ENCODE results near the gene ICAM3. TPM values are rescaled to one million over a fixed set of nuclear protein-coding genes. Genes with fewer than 3 reads are reported as not detected.

The ICAM3 gene
- total and polyA plus RNA-seq, 10 of the 15 experiments (the other 5 are each of a cell fraction or from before 2014, with no cell fraction given) = 5.5 to 152 (median 90.7) TPM

DNA sequence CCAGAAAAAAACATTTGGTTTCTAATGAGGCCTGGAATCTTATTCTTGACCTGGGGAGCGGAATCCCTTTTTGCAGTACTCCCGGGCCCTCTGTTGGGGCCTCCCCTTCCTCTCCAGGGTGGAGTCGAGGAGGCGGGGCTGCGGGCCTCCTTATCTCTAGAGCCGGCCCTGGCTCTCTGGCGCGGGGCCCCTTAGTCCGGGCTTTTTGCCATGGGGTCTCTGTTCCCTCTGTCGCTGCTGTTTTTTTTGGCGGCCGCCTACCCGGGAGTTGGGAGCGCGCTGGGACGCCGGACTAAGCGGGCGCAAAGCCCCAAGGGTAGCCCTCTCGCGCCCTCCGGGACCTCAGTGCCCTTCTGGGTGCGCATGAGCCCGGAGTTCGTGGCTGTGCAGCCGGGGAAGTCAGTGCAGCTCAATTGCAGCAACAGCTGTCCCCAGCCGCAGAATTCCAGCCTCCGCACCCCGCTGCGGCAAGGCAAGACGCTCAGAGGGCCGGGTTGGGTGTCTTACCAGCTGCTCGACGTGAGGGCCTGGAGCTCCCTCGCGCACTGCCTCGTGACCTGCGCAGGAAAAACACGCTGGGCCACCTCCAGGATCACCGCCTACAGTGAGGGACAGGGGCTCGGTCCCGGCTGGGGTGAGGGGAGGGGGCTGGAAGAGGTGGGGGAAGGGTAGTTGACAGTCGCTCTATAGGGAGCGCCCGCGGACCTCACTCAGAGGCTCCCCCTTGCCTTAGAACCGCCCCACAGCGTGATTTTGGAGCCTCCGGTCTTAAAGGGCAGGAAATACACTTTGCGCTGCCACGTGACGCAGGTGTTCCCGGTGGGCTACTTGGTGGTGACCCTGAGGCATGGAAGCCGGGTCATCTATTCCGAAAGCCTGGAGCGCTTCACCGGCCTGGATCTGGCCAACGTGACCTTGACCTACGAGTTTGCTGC, 52.4 kb downstream of the ICAM3 start, which contains the start of gene ICAM4:
TSS of gene ICAM4 (plus strand) at position 153 of the 935 bp plus-strand sequence. CDS start at position 211, 58 bp downstream.
- Histone ChIP-seq H4K20me1 (ENCODE audit: control insufficient read depth, insufficient read depth) (peaks cover 9% of the 10 kb centered on the region; the same call in 1 of the 2 replicates), H3K36me3 (ENCODE audit: control insufficient read depth in 2 of 2, insufficient read depth in 2 of 2, low read length in 1 of 2) (peaks cover 26 to 28% of the 10 kb centered on the region in 2 experiments; a peak in 3 of 4 replicates), H3K27me3 (replicated peaks in 1 of 2; ENCODE audit: control insufficient read depth in 2 of 2, insufficient read depth in 2 of 2, low read length in 1 of 2) (peaks cover 1 to 8% of the 10 kb centered on the region in 2 experiments), H3K4me2 (ENCODE audit: control insufficient read depth, insufficient read depth) (peak within 1 kb of the TSS; percentile 92), H2AFZ (ENCODE audit: control insufficient read depth, low read depth, low read length) (peak within 1 kb of the TSS; percentile 65; the same call in 1 of the 2 replicates), H3K4me1 (ENCODE audit: control insufficient read depth, insufficient read depth, low read length) (peaks cover 68% of the 10 kb centered on the region), H3K9me3 (replicated peaks; ENCODE audit: control insufficient read depth, insufficient read depth, low read length) (no peaks in the 10 kb centered on the region; the same call in 2 of the 3 replicates), H3K9ac (ENCODE audit: control insufficient read depth, insufficient read depth, low read length) (peak within 1 kb of the TSS; percentile 29; the same call in 1 of the 2 replicates), H3K27ac (ENCODE audit: control insufficient read depth, insufficient read depth) (peak within 1 kb of the TSS; percentile 10), H3K4me3 (no peak within 1 kb of the TSS; the same call in 1 of the 2 replicates), H3K79me2 (ENCODE audit: control insufficient read depth, insufficient read depth, low read length) (peaks cover 2% of the 10 kb centered on the region; the same call in 1 of the 2 replicates)
- WGBS (ENCODE audit: insufficient coverage, insufficient replicate concordance, low lambda C conversion rate, missing lambda C conversion rate) = 12% methylated on average over 56 of the region's 59 CpGs
- DNase-seq (ENCODE audit: low read depth, low spot score) (no peak), FAIRE-seq (no peak), ATAC-seq (peak; percentile 54)
- no TSS peak for BruUV-seq (replicated peaks)
- ChIA-PET CTCF (interaction anchor here (1.7 to 5.9 kb wide), 5 partner anchors 17 to 104 kb away, joined by 4 to 72 read pairs (median 25); partner anchors contain the start of gene ICAM1), POLR2A (interaction anchor here (0.5 to 5.5 kb wide), 8 partner anchors 9 to 248 kb away, joined by 3 to 69 read pairs (median 4); partner anchors contain the start of genes ICAM1 and TYK2), RAD21 (ENCODE audit: unreplicated experiment) (interaction anchor here (1.0 to 5.4 kb wide), 7 partner anchors 11 to 101 kb away, joined by 3 to 119 read pairs (median 7); partner anchors contain the start of gene ICAM1), SMC1A (ENCODE audit: uncharacterized antibody, unreplicated experiment) (interaction anchor here (1.0 to 3.7 kb wide), 4 partner anchors 9 to 102 kb away, joined by 3 to 50 read pairs (median 4); partner anchors contain the start of genes ICAM1 and RAVER1)
- intact Hi-C loops (cut with micrococcal nuclease; ENCODE audit: unreplicated experiment) (no loop called here), in situ Hi-C loops (cut with MboI) (no loop called here)
- TF ChIP-seq RAD51 (IDR thresholded peaks at IDR 0.05) (peak; percentile 39; the same call in 1 of the 2 replicates), PML (IDR thresholded peaks at IDR 0.05; ENCODE audit: low read length) (peak; percentile 77; the same call in 1 of the 2 replicates), JUND (IDR thresholded peaks at IDR 0.05; ENCODE audit: low read depth, low read length) (no peak), IKZF1 (conservative IDR thresholded peaks at IDR 0.05) (peak; percentile 51), RB1 (IDR thresholded peaks at IDR 0.05; ENCODE audit: borderline replicate concordance) (no peak), SUPT20H (IDR thresholded peaks at IDR 0.05; ENCODE audit: borderline replicate concordance, control insufficient read depth, low read depth, low read length) (no peak), IKZF2 (IDR thresholded peaks at IDR 0.05) (peak in 1 of 2 experiments; percentile 15; a peak in 1 of 4 replicates), BHLHE40 (IDR thresholded peaks at IDR 0.05; ENCODE audit: borderline replicate concordance in 1 of 2, low read depth in 2 of 2, low read length in 1 of 2) (0 out of 4 replicates have a peak, but pooled peaks of 1 of the 2 experiments have one; percentile 22), MEF2B (IDR thresholded peaks at IDR 0.05; ENCODE audit: partially characterized antibody, poor library complexity, severe bottlenecking) (no peak)
- TF ChIP-seq, protein P1, sequence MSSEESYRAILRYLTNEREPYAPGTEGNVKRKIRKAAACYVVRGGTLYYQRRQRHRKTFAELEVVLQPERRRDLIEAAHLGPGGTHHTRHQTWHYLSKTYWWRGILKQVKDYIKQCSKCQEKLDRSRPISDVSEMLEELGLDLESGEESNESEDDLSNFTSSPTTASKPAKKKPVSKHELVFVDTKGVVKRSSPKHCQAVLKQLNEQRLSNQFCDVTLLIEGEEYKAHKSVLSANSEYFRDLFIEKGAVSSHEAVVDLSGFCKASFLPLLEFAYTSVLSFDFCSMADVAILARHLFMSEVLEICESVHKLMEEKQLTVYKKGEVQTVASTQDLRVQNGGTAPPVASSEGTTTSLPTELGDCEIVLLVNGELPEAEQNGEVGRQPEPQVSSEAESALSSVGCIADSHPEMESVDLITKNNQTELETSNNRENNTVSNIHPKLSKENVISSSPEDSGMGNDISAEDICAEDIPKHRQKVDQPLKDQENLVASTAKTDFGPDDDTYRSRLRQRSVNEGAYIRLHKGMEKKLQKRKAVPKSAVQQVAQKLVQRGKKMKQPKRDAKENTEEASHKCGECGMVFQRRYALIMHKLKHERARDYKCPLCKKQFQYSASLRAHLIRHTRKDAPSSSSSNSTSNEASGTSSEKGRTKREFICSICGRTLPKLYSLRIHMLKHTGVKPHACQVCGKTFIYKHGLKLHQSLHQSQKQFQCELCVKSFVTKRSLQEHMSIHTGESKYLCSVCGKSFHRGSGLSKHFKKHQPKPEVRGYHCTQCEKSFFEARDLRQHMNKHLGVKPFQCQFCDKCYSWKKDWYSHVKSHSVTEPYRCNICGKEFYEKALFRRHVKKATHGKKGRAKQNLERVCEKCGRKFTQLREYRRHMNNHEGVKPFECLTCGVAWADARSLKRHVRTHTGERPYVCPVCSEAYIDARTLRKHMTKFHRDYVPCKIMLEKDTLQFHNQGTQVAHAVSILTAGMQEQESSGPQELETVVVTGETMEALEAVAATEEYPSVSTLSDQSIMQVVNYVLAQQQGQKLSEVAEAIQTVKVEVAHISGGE (CRISPR knock-in tag; IDR thresholded peaks at IDR 0.05) = peak; percentile 28; the same call in 1 of the 2 replicates
- TF ChIP-seq, protein P2, sequence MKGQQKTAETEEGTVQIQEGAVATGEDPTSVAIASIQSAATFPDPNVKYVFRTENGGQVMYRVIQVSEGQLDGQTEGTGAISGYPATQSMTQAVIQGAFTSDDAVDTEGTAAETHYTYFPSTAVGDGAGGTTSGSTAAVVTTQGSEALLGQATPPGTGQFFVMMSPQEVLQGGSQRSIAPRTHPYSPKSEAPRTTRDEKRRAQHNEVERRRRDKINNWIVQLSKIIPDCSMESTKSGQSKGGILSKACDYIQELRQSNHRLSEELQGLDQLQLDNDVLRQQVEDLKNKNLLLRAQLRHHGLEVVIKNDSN (IDR thresholded peaks at IDR 0.05; ENCODE audit: borderline replicate concordance, extremely low read length, insufficient read depth, low read depth, low read length) = peak; percentile 75
- TF ChIP-seq, protein P3, sequence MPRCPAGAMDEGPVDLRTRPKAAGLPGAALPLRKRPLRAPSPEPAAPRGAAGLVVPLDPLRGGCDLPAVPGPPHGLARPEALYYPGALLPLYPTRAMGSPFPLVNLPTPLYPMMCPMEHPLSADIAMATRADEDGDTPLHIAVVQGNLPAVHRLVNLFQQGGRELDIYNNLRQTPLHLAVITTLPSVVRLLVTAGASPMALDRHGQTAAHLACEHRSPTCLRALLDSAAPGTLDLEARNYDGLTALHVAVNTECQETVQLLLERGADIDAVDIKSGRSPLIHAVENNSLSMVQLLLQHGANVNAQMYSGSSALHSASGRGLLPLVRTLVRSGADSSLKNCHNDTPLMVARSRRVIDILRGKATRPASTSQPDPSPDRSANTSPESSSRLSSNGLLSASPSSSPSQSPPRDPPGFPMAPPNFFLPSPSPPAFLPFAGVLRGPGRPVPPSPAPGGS (IDR thresholded peaks at IDR 0.05; ENCODE audit: borderline replicate concordance, insufficient read depth, low read depth, low read length, poor library complexity, severe bottlenecking) = no peak
